ENCODE measurements around the gene GHDC.

The GHDC gene

DNA sequence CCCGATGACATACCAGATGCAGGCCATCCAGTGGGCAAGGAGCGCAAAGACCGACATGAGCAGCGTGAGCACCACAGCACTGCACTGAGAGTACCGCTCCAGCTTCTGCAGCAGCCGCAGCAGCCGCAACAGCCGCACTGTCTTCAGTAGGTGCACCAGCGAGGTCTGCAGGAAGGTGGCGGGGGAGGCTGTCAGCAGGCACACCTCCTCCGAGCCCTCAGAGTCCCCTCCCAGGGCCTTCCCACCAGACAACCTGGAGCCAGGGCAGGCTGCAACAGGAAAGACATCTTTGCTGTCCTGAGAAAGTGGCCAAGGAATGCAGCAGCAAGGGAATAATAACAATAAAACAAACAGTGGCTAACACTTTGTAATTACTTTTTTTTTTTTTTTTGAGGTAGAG is 22.5 kb downstream of the GHDC start:
- TF ChIP-seq CEBPB (IDR thresholded peaks at IDR 0.05) (no peak), CREB1 (IDR thresholded peaks at IDR 0.05; ENCODE audit: low read depth) (no peak), EGR1 (IDR thresholded peaks at IDR 0.05) (no peak), FOXM1 (IDR thresholded peaks at IDR 0.05; ENCODE audit: borderline replicate concordance, low read depth) (no peak), TCF12 (IDR thresholded peaks at IDR 0.05; ENCODE audit: low read depth) (no peak), EP300 (IDR thresholded peaks at IDR 0.05; ENCODE audit: borderline replicate concordance) (no peak), ZBTB7A (IDR thresholded peaks at IDR 0.05; ENCODE audit: low read depth) (no peak), MAX (IDR thresholded peaks at IDR 0.05) (no peak), NFIC (IDR thresholded peaks at IDR 0.05) (no peak), TEAD4 (IDR thresholded peaks at IDR 0.05) (no peak)
- TF ChIP-seq, protein P1, sequence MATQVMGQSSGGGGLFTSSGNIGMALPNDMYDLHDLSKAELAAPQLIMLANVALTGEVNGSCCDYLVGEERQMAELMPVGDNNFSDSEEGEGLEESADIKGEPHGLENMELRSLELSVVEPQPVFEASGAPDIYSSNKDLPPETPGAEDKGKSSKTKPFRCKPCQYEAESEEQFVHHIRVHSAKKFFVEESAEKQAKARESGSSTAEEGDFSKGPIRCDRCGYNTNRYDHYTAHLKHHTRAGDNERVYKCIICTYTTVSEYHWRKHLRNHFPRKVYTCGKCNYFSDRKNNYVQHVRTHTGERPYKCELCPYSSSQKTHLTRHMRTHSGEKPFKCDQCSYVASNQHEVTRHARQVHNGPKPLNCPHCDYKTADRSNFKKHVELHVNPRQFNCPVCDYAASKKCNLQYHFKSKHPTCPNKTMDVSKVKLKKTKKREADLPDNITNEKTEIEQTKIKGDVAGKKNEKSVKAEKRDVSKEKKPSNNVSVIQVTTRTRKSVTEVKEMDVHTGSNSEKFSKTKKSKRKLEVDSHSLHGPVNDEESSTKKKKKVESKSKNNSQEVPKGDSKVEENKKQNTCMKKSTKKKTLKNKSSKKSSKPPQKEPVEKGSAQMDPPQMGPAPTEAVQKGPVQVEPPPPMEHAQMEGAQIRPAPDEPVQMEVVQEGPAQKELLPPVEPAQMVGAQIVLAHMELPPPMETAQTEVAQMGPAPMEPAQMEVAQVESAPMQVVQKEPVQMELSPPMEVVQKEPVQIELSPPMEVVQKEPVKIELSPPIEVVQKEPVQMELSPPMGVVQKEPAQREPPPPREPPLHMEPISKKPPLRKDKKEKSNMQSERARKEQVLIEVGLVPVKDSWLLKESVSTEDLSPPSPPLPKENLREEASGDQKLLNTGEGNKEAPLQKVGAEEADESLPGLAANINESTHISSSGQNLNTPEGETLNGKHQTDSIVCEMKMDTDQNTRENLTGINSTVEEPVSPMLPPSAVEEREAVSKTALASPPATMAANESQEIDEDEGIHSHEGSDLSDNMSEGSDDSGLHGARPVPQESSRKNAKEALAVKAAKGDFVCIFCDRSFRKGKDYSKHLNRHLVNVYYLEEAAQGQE (IDR thresholded peaks at IDR 0.05; ENCODE audit: low read depth): no peak

DNA sequence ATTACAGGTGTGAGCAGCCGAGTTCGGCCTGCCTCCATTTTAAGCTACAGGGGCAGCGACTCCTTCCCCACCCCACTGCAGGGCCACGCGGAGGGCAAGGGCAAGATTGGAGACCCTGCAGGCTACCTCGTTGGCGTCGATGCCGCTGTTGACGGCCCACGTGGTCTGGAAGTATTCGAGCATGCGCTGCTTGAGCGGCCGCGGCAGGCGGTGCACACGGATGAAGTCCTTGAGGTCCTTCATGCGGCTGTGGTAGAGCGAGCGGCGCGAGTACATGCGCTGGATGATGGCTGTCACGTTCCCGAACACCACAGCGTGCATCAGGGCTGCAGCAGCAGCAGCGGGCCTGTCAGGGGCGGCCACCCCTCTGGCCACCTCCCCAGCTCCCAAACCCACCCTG is 24.9 kb downstream of the GHDC start:
- no peak for TF ChIP-seq CEBPB (IDR thresholded peaks at IDR 0.05)
- no peak for TF ChIP-seq CREB1 (IDR thresholded peaks at IDR 0.05; ENCODE audit: low read depth)
- TF ChIP-seq TAF1 (IDR thresholded peaks at IDR 0.05; ENCODE audit: low read depth): no peak
- TF ChIP-seq TCF12 (IDR thresholded peaks at IDR 0.05; ENCODE audit: low read depth): no peak
- TF ChIP-seq EP300 (IDR thresholded peaks at IDR 0.05; ENCODE audit: borderline replicate concordance): no peak
- no peak for TF ChIP-seq EGR1 (IDR thresholded peaks at IDR 0.05)
- no peak for TF ChIP-seq RAD21 (IDR thresholded peaks at IDR 0.05; ENCODE audit: low read depth)
- TF ChIP-seq, protein P1 (IDR thresholded peaks at IDR 0.05; ENCODE audit: low read depth): no peak
- no peak for TF ChIP-seq USF1 (IDR thresholded peaks at IDR 0.05)

GRCh38 chr17:42167807-42168206 is 26.5 kb downstream of the GHDC start:
- no peak for TF ChIP-seq MAX (IDR thresholded peaks at IDR 0.05)
- no peak for TF ChIP-seq USF1 (IDR thresholded peaks at IDR 0.05)
- no peak for TF ChIP-seq CEBPB (IDR thresholded peaks at IDR 0.05)
- no peak for TF ChIP-seq TCF12 (IDR thresholded peaks at IDR 0.05; ENCODE audit: low read depth)
- TF ChIP-seq ZBTB7A (IDR thresholded peaks at IDR 0.05; ENCODE audit: low read depth): no peak
- no peak for TF ChIP-seq CREB1 (IDR thresholded peaks at IDR 0.05; ENCODE audit: low read depth)
- no peak for TF ChIP-seq RAD21 (IDR thresholded peaks at IDR 0.05; ENCODE audit: low read depth)
- no peak for TF ChIP-seq NFIC (IDR thresholded peaks at IDR 0.05)
- TF ChIP-seq FOXM1 (IDR thresholded peaks at IDR 0.05; ENCODE audit: borderline replicate concordance, low read depth): no peak
- TF ChIP-seq TAF1 (IDR thresholded peaks at IDR 0.05; ENCODE audit: low read depth): no peak
- TF ChIP-seq EGR1 (IDR thresholded peaks at IDR 0.05): no peak

DNA sequence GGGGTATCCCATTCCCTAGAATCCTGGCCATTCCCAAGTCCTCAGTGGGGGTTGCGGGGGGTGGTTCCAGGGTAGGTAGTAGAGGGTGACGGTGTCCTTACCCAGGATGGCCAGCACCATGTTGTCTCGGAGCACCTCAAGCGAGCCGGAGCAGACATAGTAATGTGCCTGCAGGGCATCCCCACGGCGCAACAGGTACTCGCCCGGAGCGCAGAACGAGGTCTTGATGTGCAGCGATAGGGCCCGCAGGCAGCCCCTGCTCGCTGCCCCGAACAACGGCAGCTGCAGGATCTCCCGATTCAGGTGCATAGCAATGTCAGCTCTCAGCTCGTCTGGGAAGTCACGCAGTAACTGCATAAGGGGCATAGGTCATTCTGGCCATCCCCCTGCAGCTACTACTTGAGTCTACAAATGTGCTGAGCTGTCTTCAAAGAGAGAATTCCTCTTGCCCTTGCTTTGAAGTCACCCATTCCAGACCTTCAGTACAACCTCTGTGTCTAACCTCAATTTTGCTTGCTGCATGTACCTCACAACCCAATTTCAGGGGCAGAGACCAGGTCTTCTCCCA is 28.0 kb downstream of the GHDC start:
- TF ChIP-seq NFIC (IDR thresholded peaks at IDR 0.05) (no peak), CEBPB (IDR thresholded peaks at IDR 0.05) (no peak), MAX (IDR thresholded peaks at IDR 0.05) (no peak), RAD21 (IDR thresholded peaks at IDR 0.05; ENCODE audit: low read depth) (no peak), YY1 (IDR thresholded peaks at IDR 0.05; ENCODE audit: low read depth) (no peak), EP300 (IDR thresholded peaks at IDR 0.05; ENCODE audit: borderline replicate concordance) (no peak), CREB1 (IDR thresholded peaks at IDR 0.05; ENCODE audit: low read depth) (no peak), FOXM1 (IDR thresholded peaks at IDR 0.05; ENCODE audit: borderline replicate concordance, low read depth) (no peak), USF1 (IDR thresholded peaks at IDR 0.05) (no peak), TCF12 (IDR thresholded peaks at IDR 0.05; ENCODE audit: low read depth) (no peak), TEAD4 (IDR thresholded peaks at IDR 0.05) (no peak), ZBTB7A (IDR thresholded peaks at IDR 0.05; ENCODE audit: low read depth) (no peak), EGR1 (IDR thresholded peaks at IDR 0.05) (no peak), TAF1 (IDR thresholded peaks at IDR 0.05; ENCODE audit: low read depth) (no peak)
- TF ChIP-seq, protein P1 (IDR thresholded peaks at IDR 0.05; ENCODE audit: low read depth): no peak

All from Ishikawa (cell line).